SIG-M5 treated with dmso at 0.1 percent for 504 hours (cell line): ENCODE results near the gene PBX1.
"Not testable (repeated sequence)": the region's sequence is repeated elsewhere in the genome, so short reads cannot be mapped to it uniquely, and the experiment has no call there.

Experiments used
- DNase-seq: peaks from one replicate; lab custom pipeline; 2025; ENCODE audit not compliant: unreplicated experiment; lab: John Stamatoyannopoulos, UW

PBX1 gene

DNA sequence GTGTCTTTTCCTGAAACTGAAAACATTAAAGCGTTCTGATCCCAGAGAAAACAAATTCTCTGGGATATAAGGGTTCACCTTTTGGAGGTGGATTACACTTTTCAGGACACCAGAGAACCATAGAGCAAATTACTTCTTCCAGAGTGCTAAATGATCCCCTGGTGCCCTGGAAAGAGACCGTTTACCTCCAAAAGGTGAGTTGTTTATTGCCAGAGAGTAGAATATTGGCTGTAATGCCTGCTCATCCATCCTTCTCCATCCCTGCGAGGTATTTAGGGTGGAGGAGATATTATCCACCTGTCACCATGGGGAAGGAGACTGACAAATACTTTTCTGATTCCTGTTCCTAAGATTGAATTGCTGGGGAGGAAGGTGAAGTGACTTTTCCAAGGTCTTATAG is 30.4 kb downstream of the PBX1 start:
- no peak for DNase-seq

DNA sequence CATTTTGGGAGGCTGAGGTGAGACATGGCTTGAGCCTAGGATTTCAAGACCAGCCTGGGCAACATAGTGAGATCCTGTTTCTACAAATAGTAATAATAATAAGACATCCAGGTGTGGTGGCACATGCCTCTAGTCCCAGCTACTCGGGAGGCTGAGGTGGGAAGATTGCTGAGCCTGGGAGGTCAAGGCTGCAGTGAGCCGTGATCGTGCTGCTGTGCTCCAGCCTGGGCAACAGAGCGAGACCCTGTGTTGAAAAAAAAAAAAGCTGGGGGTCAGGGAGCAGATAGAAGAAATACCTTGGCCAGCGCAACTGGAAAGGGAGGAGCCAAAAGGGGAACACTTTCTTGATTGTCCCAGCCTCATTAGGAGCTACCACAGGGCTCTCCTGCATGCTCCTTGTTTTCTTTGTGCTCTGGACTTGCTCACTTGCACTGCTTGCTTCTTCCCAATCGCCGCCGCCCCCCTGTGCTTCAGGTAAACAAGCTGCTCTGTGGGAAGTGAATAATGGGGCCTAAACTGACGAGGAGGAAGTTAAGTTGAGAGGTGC is 31.1 kb downstream of the PBX1 start:
- no peak for DNase-seq

DNA sequence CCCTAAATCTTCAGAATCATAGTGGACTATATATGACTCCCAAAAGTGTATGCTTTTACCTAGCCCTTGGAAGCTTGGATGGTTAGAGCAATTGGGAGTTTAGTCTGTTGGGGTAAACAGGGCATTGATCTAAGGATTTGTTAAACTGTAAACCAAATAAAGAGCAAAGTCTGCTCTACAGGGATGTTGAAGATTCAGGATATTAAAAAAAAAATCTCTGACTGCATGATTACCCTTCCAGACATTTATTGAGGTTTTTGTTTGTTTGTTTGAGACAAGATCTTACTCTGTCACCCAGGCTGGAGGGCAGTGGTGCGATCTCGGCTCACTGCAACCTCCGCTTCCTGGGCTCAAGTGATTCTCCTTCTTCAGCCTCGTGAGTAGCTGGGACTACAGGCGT is 31.6 kb downstream of the PBX1 start:
- DNase-seq, result no peak

DNA sequence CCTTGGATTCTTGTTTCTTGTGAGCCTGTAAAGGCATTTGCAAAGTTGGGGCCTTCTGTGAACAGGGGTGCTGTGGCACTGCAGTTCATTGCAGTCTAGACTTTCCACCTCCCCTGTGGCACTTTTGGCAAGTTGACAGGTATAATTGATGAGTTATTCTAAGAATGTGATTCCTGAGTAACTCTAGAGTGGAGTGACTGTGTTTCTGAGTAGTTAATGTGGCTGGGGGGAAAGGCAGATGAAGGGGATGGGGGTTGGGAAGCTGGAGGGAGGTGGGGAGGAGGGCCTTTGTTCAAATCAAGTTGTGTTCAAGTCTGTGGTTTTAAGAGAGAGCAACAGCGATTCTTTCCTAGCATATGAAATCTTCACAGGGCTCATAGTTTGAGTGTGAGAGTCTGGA is 32.9 kb downstream of the PBX1 start:
- no peak for DNase-seq

DNA sequence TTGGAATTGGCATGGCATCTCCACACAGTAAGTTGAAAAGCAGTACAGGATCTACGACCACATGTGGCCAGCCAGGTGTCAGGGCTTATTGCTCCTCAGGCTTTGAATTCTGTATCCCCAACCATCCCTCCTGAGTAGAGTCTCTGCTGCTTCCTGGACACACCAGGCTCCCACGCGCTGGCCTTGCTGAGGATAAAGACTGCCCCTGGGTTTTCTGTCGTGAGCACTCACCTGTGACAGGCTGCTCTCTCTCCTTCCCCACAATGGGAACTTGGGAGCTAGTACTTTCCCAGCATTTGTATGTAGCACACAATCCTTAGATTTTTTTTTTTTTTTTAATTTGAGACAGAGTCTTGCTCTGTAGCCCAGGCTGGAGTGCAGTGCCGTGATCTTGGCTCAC is 33.6 kb downstream of the PBX1 start:
- no peak for DNase-seq

DNA sequence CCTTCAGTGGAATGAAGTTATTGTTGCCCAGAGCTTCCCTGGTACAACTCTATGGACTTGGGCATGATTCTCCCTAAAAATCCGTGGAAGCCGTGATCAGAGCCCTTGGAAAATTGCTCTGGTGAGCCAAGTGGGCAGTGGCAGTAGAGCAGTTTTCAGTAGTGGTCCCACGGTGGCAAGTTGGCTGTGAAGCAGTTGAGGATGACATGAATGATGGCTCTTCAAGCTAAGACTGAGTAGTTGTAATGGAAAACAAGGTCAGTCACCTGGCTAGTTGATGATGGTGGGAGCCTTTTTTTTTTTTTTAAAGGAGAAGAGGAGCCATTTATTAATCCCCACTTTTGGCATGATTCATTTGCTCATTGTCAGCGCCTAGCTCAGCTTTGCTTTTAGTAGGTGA is 36.2 kb downstream of the PBX1 start:
- no peak for DNase-seq

DNA sequence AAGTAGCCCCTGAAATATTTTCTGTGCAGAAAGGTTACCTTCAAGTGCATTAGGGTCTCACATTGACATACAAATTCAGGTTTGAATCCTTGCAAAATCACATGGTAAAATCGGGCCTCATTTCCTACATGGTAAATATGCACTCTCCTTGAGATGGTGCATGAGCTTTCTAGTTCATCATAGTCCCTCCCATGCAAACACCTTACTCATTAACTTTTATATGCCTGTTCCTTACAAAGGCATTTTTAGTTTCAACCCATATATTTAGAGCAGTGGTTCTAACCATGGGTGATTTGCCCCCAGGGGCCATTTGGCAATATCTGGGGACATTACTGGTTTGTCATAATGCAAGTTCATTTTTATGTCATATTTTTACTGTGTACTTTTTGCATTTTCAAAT is 37.2 kb downstream of the PBX1 start:
- no peak for DNase-seq

DNA sequence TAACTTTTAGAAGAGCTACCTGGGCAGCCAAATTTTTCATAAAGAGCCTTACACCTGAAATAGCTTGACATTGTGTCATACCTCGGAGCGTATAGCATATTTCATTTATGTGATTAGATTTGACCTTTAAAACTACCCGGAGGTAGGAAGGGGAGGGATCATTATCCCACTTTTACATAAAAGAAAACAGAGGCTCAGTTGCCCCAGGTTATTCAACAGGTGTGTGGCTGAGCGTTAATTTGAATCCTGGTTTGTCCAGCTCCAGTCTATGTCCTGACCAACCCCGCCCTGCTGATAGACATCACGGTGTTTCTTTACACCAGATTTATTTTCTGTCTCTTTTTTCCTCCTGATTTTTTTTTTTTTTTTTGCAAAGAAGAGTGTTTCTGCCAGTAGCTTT is 39.7 kb downstream of the PBX1 start:
- peak; percentile 22 for DNase-seq

DNA sequence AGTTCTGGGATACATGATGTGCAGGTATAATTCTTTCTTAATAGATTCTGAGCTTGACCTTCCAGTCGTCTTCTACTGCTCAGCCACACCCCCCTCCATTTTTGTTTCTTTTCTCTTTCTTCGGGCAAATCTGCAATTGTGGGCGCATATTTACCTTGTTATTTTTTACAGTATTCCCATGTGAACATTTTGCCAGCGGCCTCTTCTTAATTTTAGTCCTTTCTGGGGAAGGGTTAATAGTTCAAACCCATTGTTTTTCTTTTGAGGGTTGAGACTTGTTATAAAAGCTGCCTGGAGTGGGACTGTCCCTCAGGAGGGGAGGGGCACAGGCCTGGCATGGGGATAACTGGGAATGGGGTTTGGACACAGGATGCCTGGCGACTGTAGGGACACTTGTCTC is 40.3 kb downstream of the PBX1 start:
- no peak for DNase-seq

DNA sequence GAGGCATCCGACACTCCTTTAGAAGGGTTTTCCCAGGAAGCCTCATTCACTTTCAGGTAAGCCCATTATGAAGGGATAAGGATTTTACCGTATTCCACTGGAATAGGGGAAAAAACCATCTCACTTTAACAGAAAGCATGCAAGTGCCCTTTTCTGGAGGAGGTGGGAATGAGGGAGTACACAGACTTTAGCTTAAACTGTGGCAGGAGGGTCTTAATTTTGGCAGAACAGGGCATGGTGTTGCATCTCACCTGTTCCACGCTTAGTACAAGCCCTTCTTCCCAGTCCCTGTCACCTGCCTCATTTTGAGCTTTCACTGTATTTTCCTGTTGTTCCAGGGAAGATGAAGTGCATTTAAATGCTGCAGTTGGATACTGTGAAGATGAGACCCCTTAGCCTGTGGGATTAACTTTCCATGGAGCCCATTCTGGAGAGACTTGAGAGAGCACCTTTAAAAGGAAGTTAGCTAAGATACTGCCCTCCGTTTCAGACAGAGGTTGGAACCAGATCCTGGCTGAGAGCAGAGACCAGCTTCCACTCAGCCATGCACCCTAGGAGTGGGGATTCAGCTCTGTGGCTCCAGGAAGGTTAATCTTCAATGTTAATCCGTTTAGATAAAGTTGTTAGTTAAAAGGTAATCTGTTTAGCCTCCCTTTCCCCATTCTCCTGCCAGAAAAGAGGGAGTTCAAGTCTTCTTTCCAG is 42.6 kb downstream of the PBX1 start:
- DNase-seq, result no peak

DNA sequence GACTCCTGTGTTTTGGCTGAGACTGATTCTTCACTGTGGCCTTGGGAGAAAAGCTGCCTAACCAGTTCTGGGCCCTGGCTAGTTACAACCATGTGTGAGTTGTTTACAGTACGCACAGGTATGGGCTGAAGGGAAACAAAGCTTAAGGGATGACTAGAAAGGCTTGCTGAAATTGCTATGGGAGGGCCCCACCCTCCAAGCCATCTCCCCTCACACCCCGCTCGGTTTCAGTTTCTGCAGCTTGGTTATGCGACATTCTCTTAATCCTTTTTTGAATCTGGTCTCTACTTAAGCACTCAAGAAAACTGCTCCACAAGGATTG is 43.1 kb downstream of the PBX1 start:
- peak; percentile 40 for DNase-seq

DNA sequence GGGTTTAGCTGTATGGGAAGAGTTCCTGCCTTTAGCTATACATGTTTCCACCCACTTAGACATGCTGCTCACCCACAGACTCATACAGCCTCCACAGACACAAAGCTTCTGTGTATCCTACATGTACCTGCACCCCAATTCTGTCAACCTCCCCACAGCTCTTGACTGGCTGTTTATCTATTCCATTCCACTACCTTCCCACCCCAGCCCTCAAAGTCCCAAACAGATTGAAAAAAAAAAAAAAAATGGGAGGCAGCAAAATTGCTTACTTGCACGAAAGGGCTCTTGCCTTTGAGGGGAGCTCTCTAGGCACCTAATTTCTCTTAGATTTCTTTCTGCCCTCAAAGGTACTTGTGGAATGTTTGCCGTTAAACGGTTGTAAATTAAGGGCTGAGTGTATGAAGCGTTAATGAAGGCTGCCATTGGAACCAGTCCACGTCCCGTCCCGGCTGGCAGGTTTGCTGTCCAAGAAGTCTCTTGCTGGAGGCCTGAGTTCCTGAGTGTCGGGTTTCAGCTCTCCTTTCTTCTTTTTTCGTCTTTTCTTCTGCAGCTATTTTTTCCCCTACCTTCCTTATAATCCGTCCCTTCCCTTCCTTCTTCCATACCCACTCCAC is 43.6 kb downstream of the PBX1 start:
- DNase-seq, result no peak

DNA sequence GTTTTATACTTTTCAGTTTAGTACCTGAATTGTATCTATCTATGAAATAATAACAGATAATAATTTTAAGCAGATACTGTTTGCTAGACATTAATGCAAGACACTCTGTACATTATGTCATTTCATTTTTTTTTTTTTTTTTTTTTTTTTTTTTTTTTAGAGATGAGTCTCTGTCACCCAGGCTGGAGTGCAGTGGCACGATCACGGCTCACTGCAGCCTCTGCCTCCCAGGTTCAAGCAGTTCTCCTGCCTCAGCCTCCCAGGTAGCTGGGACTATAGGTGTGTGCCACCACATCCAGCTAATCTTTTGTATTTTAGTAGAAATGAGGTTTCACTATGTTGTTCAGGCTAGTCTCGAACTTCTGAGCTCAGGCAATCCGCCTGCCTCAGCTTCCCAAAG is 44.8 kb downstream of the PBX1 start:
- not testable (repeated sequence) for DNase-seq

DNA sequence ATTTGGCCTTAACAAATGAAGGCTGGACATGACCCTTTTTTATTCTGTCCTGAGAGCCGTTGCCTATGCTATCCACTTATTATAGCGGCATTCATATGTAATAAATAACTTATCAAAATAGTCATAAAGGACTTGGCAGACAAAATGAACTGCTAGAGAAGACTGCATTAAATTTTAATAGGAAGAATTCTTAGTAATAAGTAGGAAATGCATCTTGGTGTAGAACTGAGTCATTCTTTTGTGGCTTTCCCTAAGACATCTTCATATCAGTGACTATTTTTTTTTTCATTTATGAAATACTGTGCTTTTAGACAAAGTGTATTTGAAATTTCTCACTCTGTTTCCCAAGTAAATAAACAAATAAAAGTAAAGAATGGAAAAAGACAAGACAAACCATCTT is 45.6 kb downstream of the PBX1 start:
- DNase-seq, result no peak

DNA sequence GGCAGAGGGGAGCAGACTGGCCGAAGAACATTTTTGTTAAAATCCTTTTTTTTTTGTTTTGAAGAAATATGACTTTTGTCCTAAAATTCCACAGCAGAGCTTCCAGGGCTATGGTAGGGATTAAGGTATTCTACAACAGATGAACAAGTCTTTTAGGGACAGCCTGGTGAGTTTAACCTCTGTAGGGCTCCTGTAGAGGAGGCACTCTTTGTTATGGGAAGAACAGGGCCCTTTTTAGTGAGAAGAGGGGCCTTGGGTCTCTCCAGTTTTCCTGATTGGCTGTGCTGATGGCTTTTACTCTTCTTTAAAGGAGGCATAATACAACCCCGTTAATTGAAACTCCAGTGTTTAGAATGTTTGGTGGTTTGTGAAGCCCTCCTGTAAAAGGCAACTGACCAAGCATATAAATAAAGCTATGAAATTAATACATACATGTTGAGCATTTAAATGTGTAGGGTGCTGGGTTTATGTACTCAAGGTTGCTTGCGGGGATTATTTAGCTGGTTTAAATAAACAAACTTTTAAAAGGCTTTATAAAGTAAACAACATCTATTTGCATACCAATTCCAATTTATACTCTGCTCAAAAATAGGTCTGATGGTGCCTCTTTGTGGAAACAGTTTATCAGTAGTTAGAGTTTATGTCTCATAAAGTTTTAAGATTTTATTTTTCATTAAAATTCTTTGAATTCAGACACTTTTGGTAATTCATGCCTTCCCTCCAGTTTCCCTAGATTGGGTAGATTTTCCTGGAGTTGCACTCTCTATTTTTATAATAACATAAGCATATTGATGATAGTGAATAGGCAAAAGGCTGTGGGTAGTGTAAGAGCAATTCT is 46.5 kb downstream of the PBX1 start:
- no peak for DNase-seq

DNA sequence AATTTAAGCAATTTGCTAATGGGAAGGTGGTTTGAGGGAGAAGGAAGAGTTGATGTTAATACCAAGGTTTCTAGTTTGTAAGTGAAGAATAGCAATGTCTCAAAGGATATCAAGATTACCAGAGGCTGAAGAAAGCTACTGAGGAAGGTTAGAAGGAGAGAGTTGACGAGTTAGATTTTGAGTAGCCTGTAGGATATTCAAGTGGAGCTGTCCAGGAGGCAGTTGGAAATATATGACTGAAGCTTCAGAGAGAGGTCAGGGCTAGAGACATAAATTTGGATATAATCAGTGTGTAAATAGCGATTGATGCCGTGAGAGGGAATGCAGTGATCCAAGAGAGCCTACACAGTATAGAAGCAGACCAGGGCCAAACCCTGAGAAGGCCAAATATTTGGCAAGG is 48.4 kb downstream of the PBX1 start:
- no peak for DNase-seq

DNA sequence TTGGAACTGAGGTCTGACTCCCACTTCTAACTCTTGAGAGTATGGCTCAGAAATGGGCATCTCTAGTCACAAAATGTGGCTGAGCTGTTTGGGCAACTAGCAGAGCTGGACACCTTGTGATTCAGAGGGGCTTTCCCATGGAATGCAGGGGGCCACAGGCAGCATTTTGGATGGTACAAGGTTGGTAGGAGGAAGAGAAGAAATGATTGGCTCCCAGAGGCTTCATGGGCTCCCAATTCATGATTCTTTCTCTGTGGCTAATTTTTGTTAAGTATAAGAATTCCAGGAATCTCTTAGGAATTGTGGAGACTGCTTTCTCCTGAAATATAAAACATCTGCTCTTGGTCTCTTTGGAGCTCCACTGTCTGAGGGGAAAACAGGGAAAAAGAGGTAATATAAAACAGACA is 49.7 kb downstream of the PBX1 start:
- DNase-seq, result no peak

DNA sequence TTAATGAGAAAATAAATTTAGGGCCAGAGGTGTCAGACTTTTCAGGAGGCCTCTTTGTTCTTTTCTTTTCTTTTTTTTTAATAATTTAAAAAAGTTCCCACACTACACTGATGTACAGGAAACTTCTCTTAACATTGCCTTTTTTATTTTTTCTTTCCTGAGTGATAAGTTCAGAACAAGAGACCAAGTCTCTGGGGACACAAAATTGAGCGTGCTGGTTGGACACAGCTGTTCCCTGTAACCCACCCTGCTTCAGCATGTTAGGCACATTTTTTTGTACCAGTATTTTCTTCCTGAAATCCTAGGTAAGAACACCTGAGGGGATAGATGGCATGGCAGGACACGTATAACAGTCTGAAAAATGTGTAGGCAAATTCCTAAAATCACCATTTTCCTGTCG is 50.1 kb downstream of the PBX1 start:
- no peak for DNase-seq

DNA sequence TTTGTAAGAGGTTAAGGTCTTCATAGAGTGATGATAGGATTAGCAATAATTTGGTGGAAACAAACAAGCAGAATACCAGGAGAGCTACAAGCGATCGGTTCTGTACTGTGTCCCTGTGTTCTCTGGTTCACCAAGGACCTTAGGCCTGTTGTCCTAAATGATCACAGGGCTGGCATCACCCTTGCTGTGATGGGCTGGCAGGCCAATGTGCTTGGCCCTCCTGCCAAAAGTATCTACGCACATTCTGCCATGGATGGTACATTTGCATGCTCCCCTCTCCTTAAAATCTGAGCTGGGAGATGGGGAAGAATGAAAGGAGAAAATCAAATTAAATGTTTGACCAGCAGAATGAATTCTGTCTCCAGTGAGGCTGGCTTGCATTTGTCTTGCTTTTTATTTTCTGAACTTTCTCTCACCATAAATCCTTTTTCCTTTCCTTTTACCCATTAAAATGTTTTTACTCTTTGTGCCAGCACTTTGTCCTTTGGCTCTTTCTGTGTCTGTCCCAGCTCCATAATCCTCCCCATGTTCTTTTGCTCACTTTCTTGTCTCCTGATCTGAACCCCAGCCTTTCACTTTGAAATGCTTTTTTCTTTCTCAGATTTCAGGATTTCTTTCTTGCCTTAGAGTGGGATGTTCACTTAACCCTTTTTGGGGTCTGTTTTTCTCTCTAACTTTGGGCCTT is 51.7 kb downstream of the PBX1 start:
- no peak for DNase-seq

DNA sequence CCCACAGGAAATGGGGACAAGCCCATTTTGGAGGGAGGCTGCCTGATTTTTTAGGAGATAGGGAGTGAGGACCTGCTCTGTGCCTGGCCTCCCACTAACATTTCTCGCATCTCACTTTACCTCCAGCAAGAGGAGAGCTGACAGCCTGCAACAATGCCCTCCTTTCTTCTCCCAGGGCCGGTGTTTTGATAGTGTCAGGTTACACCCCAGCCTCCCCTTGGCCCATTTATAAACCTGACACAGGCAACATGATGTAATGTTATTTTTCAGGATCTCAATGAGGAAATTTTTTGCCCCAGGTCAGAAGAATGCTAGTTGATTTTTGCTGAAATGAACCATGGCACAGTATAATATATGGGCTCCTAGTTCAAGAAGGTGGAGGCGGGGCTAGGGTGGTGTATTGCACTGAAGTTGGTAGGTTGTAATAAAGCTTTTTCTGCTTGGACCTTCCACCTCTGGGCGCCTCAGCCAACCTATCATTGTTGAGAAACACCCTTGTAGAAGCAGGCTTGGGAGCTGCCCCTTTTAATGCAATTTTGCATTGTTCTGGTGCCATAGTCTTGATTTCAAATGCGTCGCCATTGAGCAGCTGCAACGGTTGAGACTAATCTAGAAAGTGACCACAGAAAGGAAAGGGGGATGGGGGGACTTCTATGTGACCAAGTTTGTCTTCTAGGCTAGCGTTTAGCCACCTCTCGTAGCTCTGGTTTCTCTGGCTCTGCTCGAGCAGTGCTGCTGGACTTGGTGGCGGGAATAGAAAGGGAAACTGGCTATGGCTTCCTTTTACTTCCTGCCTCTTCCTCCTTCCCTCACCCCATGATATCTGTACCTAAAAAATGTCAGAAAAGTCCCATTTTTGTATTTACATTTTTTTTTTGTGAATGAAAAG is 53.0 kb downstream of the PBX1 start:
- peak; percentile 16 for DNase-seq

DNA sequence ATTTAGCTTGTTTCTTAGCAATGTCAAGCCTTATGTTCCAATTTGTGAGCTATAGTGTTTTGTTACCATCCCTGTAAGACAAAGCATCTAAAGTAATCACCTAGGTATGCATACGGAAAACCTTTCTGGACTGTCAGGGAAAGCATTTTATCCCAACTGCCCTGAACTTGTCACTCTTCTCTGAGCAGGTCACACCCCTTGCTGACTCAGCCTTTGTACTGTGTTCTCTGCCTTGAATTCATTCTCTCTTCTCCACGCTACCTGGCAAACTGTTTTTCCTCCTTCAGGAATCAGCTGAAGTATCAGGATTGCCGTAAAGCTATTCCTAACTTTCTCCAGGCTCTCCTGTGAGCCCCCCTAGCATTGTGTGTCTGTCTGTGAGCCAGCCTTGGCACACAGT is 54.2 kb downstream of the PBX1 start:
- no peak for DNase-seq
